ENCODE data around the gene ABCA2. TPM values are rescaled to one million over a fixed set of nuclear protein-coding genes. Genes with fewer than 3 reads are reported as not detected.

ABCA2 gene
- total RNA-seq, 1 experiment from 2014 or later, result 21.7 TPM

DNA sequence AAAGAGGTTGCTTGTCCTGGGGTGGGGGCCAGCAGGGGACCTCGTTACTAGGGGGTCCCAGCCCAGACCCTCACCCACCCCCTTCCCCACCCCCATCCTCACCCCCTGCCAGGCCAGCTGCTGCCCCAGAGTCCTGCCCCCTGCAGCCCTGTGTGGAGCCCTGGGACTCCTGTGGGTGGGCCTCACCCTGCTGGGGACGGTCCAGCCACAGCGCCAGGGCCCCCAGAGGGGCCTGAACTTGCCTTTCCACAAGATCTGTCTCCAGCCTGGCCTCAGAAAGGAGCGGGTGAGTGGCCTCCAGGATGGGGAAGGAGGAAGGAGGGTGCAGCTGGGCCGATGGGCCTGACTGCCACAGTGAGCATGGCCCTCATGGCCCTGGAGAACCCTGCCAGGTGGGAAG, 58.3 kb downstream of the ABCA2 start:
- no TSS peak for BruUV-seq (replicated peaks)
- Mint-ChIP-seq H3K36me3 (ENCODE audit: insufficient read depth, unreplicated experiment) (no peaks in the 10 kb centered on the region), H3K27me3 (ENCODE audit: insufficient read depth, unreplicated experiment) (no peaks in the 10 kb centered on the region), H3K4me1 (ENCODE audit: insufficient read depth, unreplicated experiment) (no peaks in the 10 kb centered on the region), H3K4me3 (ENCODE audit: unreplicated experiment) (no peak overlapping the region), H3K27ac (ENCODE audit: low read depth, unreplicated experiment) (no peak overlapping the region), H3K9me3 (ENCODE audit: unreplicated experiment) (no peaks in the 10 kb centered on the region)
- intact Hi-C loops (cut with micrococcal nuclease), result no loop called here
- no peak for TF ChIP-seq CTCF (IDR thresholded peaks at IDR 0.05; ENCODE audit: unreplicated experiment)
- POLR2A ChIA-PET, result no interaction called here
- CTCF ChIA-PET, result no interaction called here
- DNase-seq (ENCODE audit: unreplicated experiment), result no peak

GRCh38 chr9:136969150-136969549, 58.9 kb downstream of the ABCA2 start:
- H3K27ac Mint-ChIP-seq (ENCODE audit: low read depth, unreplicated experiment), result no peak overlapping the region
- POLR2A ChIA-PET, result interaction anchor here (0.6 kb wide), 2 partner anchors 54 to 83 kb away, joined by 3 read pairs; no protein-coding TSS in a partner anchor
- intact Hi-C loops (cut with micrococcal nuclease), result no loop called here
- no peaks in the 10 kb centered on the region for H3K9me3 Mint-ChIP-seq (ENCODE audit: unreplicated experiment)
- CTCF ChIA-PET, result no interaction called here
- no peaks in the 10 kb centered on the region for H3K27me3 Mint-ChIP-seq (ENCODE audit: insufficient read depth, unreplicated experiment)
- BruUV-seq (replicated peaks), result no TSS peak
- DNase-seq (ENCODE audit: unreplicated experiment), result no peak
- no peak overlapping the region for H3K4me3 Mint-ChIP-seq (ENCODE audit: unreplicated experiment)
- H3K4me1 Mint-ChIP-seq (ENCODE audit: insufficient read depth, unreplicated experiment), result no peaks in the 10 kb centered on the region
- TF ChIP-seq CTCF (IDR thresholded peaks at IDR 0.05; ENCODE audit: unreplicated experiment), result no peak
- no peaks in the 10 kb centered on the region for H3K36me3 Mint-ChIP-seq (ENCODE audit: insufficient read depth, unreplicated experiment)

DNA sequence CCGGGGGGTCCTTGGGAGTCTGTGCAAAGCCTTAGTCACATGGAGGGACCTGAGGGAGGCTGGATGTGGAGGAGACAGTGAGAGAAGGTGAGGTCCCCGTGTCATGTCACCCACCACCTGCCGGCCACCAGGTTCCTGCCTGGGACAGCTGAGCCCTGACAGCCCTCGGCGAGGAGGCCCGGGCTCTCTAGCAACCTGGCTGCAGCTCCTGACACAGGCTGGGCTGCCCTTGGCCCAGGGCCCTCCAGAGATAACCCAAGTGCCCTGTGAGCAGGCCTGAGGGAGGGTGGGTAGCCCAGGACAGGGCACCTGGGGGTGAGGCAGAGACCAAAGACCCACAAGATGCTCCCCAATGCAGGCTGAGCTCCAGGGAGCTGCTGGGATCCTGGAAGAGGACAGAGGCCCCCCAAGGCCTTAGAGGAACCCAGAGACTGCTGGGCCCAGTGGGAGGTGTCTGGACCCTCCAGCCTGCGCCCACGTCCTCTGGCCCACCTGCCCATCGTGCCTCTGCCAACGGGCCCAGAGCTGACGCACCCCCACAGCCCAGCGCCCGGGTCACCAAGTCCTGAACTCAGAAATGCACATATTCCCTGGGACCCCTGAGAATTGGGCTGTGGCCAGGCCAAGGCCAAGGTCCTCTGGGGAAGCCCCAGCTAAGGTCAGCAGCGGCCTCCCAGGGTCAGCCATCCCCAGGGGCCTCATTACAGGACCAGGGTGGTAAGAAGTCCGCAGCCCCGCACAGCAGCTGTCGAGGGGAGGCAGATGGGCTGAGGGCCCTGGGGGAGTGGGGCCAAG, 59.5 kb downstream of the ABCA2 start:
- DNase-seq (ENCODE audit: unreplicated experiment), result no peak
- Mint-ChIP-seq H3K4me1 (ENCODE audit: insufficient read depth, unreplicated experiment) (no peaks in the 10 kb centered on the region), H3K27me3 (ENCODE audit: insufficient read depth, unreplicated experiment) (no peaks in the 10 kb centered on the region), H3K4me3 (ENCODE audit: unreplicated experiment) (no peak overlapping the region), H3K27ac (ENCODE audit: low read depth, unreplicated experiment) (no peak overlapping the region), H3K9me3 (ENCODE audit: unreplicated experiment) (no peaks in the 10 kb centered on the region), H3K36me3 (ENCODE audit: insufficient read depth, unreplicated experiment) (no peaks in the 10 kb centered on the region)
- CTCF ChIA-PET, result no interaction called here
- POLR2A ChIA-PET, result interaction anchor here (0.6 kb wide), 2 partner anchors 55 to 83 kb away, joined by 3 read pairs; no protein-coding TSS in a partner anchor
- no peak for TF ChIP-seq CTCF (IDR thresholded peaks at IDR 0.05; ENCODE audit: unreplicated experiment)
- intact Hi-C loops (cut with micrococcal nuclease), result no loop called here
- BruUV-seq (replicated peaks), result no TSS peak

- no TSS peak for BruUV-seq (replicated peaks)
- no peak for TF ChIP-seq CTCF (IDR thresholded peaks at IDR 0.05; ENCODE audit: unreplicated experiment)
- H3K9me3 Mint-ChIP-seq (ENCODE audit: unreplicated experiment), result no peaks in the 10 kb centered on the region
These were observed 62.1 kb downstream of the ABCA2 start for GRCh38 chr9:136965771-136966484.

More at GRCh38 chr9:136965771-136966484, 62.1 kb downstream of the ABCA2 start:
- H3K27ac Mint-ChIP-seq (ENCODE audit: low read depth, unreplicated experiment), result no peak overlapping the region
- DNase-seq (ENCODE audit: unreplicated experiment), result no peak
- no peak overlapping the region for H3K4me3 Mint-ChIP-seq (ENCODE audit: unreplicated experiment)
- H3K27me3 Mint-ChIP-seq (ENCODE audit: insufficient read depth, unreplicated experiment), result no peaks in the 10 kb centered on the region
- H3K4me1 Mint-ChIP-seq (ENCODE audit: insufficient read depth, unreplicated experiment), result peaks cover 5% of the 10 kb centered on the region
- intact Hi-C loops (cut with micrococcal nuclease), result no loop called here
- peaks cover 7% of the 10 kb centered on the region for H3K36me3 Mint-ChIP-seq (ENCODE audit: insufficient read depth, unreplicated experiment)
- ChIA-PET CTCF (interaction anchor here (1.6 kb wide), 1 partner anchor 200 kb away, joined by 3 read pairs; no protein-coding TSS in a partner anchor), POLR2A (no interaction called here)

Measured in MCF 10A (cell line).